Measurements from ENCODE around the gene PDSS1.
"Not testable (repeated sequence)": the region's sequence is repeated elsewhere in the genome, so short reads cannot be mapped to it uniquely, and the experiment has no call there.

PDSS1 gene

GRCh38 chr10:26665080-26666048 is 32.1 kb upstream of the PDSS1 start:
- FAIRE-seq, result no peak
- no peak for DNase-seq (ENCODE audit: insufficient read length, low spot score)
- TF ChIP-seq CTCF (IDR thresholded peaks at IDR 0.05; ENCODE audit: insufficient read depth, missing control alignments), result no peak

- no peak for FAIRE-seq
- no peak for TF ChIP-seq CTCF (IDR thresholded peaks at IDR 0.05; ENCODE audit: insufficient read depth, missing control alignments)
- DNase-seq (ENCODE audit: insufficient read length, low spot score), result no peak
Measured at GRCh38 chr10:26675873-26676257, 21.6 kb upstream of the PDSS1 start.

GRCh38 chr10:26679588-26679987 is 17.9 kb upstream of the PDSS1 start:
- FAIRE-seq, result no peak
- no peak for TF ChIP-seq CTCF (IDR thresholded peaks at IDR 0.05; ENCODE audit: insufficient read depth, missing control alignments)

GRCh38 chr10:26681076-26681475 is 16.4 kb upstream of the PDSS1 start:
- FAIRE-seq (no peak), DNase-seq (ENCODE audit: insufficient read length, low spot score) (no peak)
- no peak for TF ChIP-seq CTCF (IDR thresholded peaks at IDR 0.05; ENCODE audit: insufficient read depth, missing control alignments)

More at GRCh38 chr10:26679588-26679987, 17.9 kb upstream of the PDSS1 start:
- DNase-seq (ENCODE audit: insufficient read length, low spot score), result no peak

GRCh38 chr10:26681971-26682370 is 15.5 kb upstream of the PDSS1 start:
- FAIRE-seq, result not testable (repeated sequence)

GRCh38 chr10:26682931-26683330 is 14.6 kb upstream of the PDSS1 start:
- DNase-seq (ENCODE audit: insufficient read length, low spot score), result no peak
- FAIRE-seq, result no peak
- TF ChIP-seq CTCF (IDR thresholded peaks at IDR 0.05; ENCODE audit: insufficient read depth, missing control alignments), result no peak

More at GRCh38 chr10:26681971-26682370, 15.5 kb upstream of the PDSS1 start:
- DNase-seq (ENCODE audit: insufficient read length, low spot score), result not testable (repeated sequence)

GRCh38 chr10:26684667-26685264 is 12.7 kb upstream of the PDSS1 start:
- FAIRE-seq, result peak; percentile 100
- peak; percentile 57 for TF ChIP-seq CTCF (IDR thresholded peaks at IDR 0.05; ENCODE audit: insufficient read depth, missing control alignments)
- not testable (repeated sequence) for DNase-seq (ENCODE audit: insufficient read length, low spot score)
